HG03280 (cell line): ENCODE results near the gene CREBRF.
"Not testable (repeated sequence)": the region's sequence is repeated elsewhere in the genome, so short reads cannot be mapped to it uniquely, and the experiment has no call there.

Experiments used
- ATAC-seq: cut with Tn5 transposase; IDR thresholded peaks from one replicate; pipeline ENCODE4 v1.9.1; 2021; ENCODE audit warnings: mild to moderate bottlenecking, moderate library complexity; ENCODE audit not compliant: unreplicated experiment

The CREBRF gene, protein sequence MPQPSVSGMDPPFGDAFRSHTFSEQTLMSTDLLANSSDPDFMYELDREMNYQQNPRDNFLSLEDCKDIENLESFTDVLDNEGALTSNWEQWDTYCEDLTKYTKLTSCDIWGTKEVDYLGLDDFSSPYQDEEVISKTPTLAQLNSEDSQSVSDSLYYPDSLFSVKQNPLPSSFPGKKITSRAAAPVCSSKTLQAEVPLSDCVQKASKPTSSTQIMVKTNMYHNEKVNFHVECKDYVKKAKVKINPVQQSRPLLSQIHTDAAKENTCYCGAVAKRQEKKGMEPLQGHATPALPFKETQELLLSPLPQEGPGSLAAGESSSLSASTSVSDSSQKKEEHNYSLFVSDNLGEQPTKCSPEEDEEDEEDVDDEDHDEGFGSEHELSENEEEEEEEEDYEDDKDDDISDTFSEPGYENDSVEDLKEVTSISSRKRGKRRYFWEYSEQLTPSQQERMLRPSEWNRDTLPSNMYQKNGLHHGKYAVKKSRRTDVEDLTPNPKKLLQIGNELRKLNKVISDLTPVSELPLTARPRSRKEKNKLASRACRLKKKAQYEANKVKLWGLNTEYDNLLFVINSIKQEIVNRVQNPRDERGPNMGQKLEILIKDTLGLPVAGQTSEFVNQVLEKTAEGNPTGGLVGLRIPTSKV

DNA sequence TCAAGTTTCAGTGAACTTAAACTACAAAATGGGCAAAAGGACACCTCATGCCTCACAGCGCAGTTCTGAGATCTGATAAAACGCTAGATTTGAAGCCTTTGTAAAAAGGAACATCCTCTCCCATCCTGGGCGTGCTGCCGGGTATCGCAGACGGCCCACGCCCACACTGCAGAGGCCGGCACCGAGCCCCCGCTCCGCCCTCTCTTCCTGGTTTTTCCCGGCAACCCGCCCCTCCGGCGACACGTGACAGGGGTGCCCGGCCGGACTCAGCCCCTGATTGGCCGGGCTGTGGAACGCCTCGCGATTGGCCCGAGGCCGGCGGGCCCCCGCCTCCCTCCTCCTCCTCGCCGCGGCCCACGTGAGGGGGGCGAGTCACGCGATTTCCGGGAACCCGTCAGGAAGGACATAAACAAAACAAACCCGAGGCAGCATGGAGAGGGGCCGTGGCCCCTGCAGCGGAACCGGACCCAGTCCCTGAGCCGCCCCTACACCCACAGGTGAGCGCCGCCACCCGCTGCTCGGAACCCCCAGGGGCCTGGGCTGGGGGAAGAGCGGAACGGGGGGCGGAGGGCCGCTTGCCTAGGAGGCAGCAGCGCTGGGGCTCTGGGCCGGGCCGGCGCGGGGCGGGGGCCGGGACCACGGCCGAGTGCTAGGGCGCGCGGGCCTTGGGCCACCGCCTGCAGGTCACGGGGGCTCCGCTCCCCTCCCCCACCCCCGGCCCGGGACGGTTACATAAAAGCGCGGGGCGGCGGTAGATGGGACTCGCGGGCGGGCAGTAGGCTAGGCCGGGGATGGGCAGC, at the start of gene CREBRF:
Gene CREBRF (plus strand): TSS at position 370 of the 800 bp plus-strand sequence. CDS start 24,424 bp downstream, outside the sequence.
- peak; percentile 74 for ATAC-seq

DNA sequence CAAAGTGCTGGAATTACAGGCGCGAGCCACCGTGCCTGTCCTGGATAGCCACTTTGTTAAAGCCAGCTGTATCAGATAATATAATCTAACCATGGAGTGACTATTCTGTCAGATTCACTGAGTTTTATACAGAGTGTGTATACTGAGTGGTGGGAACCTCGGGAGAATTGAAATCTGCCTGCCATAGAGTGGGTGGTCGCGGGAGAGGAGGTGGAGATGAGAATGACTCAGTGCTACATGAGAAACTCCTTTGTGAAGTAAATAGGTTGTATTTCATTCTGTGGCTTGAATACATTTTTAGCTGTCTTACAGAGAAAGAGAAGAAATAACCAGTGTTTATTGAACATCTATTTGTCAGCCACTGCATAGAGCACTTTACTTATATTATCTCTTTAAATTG, 46.1 kb upstream of the CREBRF start:
- no peak for ATAC-seq

DNA sequence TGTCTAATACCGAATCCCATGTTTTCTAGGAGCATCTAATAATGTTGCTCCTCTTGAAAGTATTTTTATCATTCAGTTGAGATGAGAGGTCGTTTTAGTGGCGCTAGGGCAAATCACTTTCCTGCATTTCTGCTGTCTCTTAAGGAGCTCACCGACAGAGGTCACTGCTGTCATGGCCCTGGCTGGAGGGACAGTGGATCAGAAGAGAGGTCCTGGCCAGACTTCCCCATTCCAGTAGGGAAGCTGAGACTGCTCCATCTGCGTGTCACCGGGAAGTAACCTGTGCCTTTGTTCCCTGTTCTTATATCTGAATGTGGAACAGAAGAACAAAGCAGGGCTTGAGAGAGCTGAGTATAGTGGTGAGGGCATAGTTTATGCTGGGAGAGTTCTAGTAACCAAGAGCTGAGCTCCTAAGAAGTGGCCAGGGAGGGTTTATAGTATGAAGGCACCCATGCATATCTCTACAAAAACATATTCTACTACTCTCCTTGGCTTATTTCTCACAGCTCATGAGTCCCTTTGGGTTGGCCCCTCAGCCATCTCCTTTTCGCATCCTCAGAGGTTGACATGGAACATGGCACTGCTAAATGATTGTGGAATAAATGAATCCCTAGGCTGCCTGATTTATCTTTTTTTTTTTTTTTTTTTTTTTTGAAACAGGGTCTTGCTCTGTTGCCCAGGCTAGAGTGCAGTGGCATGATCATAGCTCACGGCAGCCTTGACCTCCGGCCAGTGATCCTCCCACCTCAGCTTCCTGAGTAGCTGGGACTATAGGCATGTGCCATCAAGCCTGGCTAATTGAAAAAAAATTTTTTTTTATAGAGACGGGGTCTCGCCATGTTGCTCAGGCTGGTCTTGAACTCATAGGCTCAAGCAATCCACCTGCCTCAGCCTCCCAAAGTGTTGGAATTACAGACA, 45.3 kb upstream of the CREBRF start:
- ATAC-seq: no peak

DNA sequence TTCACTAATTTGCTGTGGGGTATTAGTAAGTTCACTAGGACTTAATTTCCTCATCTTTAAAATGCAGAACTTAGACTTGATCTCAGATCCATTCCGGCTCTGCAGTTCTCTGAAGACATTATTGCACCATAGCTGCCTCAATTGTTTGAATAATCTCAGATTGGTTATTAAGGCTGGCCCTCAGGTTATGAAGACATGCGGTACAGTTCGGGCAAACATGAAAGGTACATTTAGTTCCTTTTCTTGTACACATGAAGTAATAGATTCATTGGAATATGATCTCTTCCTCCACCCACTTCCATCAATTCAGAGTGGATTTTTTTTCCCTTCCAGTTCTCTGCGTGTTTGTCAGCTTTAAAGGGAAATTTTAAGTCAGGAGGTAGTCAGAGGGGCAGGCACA, 44.6 kb upstream of the CREBRF start:
- ATAC-seq: no peak

DNA sequence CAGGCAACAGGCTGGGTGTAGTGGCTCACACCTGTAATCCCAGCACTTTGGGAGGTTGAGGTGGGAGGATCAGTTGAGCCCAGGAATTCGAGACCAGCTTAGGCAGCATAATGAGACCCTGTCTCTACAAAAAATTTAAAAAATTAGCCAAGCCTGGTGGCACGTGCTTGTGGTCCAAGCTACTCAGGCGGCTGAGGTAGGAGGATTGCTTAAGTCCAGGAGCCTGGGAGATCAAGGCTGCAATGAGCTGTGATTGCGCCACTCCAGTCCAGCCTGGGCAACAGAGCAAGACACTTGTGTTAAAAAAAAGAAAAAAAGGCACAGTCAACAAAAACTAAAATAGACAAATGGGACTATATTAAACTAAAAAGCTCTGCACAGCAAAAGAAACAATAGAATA, 43.3 kb upstream of the CREBRF start:
- no peak for ATAC-seq

DNA sequence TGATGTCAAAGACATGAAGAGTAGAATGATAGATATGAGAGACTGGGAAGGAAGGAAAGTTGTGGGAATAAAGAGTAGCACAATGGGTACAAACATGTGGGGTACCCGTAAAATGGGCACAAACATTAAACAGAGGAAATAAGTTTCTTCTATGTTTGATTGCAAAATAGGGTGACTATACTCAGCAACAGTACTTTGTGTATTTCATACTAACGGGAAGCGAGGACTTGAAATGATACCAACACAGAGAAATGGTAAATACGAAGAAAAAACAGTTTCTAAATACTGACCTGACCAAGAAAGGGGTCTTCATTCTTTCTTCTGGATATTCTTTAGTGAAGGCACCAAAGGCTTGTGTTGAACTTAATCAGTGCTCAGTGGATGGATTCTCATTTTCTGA, 41.5 kb upstream of the CREBRF start:
- ATAC-seq: no peak

DNA sequence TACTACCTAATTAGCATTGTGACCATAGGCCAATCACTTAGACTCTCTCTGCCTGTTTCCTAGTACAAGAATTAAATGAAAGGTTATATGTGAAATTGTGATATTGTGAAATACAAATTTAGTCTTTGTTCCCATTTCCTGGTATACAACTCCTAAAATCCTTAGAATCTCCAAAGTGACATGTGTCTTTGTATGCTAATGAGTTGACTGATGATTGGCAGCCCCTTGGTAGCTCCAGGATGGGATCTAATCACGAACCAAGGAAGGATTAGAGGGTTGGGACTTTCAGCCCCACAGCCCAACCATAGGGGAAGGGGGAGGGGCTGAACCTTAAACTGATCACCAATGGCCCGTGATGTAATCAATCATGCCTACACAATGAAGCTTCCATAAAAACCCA, 41.0 kb upstream of the CREBRF start:
- no peak for ATAC-seq

DNA sequence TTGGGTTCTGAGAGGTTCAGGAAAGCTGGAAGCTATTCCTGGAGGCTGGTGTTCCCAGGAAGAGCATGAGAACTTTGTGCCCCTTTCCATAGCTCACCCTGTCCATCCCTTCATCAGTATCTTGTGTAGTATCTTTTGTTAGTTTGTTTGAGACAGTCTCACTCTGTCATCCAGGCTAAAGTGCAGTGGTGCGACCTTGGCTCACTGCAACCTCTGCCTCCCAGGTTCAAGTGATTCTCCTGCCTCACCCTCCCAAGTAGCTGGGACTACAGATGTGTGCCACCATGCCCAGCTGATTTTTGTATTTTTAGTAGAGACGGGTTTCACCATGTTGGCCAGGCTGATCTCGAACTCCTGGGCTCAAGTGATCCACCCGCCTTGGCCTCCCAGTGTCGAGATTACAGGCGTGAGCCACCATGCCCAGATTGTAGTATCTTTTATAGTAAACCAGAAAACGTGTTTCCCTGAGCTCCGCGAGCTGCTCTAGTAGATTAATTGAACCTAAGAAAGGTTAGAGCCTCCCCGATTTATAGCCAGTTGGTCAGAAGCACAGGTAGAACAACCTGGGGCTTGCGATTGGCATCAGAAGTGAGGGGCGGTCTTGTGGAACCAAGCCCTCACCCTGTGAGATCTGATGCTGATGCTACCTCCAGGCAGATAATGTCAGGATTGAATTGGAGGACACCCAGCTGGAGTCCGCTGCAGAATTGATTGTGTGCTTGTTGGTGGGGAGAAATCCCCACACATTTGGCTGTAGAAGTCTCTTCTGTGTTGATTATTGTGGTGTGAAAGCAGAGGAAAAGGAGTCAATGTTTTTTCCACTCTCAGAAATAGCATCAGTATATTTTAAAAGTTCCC, 40.3 kb upstream of the CREBRF start:
- no peak for ATAC-seq

DNA sequence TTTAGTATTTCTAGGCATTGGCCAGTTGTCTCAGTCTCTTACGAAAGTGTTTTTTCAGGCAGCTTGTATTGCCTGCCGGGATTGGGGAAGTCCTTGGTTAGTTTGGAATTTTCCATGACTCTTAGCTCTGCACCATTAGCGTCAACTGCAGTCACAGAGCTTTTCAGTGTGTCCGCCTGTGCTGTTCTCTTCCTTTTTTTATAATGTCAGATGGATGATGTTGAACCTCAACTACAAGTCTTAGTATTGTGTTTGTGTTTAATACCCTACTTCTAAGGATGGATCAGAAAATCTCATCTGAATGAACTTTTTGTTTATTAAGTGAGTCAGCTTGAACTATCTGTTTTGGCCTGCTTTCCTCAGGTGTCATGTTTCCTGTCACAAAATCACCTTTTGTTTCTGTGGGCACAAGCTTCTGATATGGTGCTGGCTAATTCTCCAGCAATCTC, 39.5 kb upstream of the CREBRF start:
- ATAC-seq: no peak

DNA sequence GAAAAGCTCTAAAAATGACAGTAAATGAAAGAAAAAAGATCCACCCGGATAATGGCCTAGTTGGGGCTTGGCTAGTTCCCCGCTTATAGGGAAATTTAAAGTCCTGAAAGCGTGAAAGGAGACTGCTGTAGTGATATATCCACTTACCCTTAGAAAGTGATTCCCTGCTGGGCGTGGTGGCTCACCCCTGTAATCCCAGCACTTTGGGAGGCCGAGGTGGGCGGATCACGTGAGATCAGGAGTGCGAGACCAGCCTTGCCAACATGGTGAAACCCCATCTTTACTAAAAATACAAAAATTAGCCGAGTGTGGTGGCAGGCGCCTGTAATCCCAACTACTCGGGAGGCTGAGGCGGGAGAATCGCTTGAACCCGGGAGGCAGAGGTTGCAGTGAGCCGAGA, 39.1 kb upstream of the CREBRF start:
- ATAC-seq: not testable (repeated sequence)

DNA sequence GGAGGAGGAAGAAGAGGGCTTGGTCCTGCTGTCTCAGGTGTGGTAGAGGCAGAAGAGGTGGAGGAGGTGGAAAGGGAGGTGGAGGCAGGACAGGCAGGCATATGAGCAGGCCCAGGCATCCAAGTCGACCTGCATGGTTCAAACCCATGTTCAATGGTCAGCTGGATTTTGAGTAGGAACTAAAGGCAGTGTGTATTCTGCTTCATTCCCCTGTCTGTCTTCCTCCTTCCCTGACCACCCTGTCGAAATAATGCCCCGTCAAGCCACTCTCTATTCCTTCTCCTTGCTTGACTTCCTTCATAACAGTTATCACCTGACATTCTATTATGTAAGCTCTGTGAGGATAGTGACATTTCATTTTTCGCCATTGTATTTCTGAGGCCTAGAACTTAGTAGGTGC, 37.8 kb upstream of the CREBRF start:
- ATAC-seq: no peak

DNA sequence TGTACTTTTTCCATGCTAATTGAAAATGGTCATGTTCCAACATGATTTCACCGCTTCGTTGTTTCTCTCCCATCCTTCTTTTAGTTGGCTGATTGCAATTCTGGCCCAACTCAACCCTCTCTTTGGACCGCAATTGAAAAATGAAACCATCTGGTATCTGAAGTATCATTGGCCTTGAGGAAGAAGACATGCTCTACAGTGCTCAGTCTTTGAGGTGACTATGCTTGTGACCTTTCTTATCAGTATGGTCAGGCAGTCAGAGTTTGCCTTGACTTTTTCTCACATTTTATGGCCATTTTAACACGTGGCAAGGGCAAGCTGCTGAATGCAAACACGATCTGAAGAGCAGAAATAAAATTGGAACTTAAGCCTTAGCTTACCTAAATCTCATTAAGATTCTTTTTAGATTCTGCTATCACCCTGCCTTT, 36.0 kb upstream of the CREBRF start:
- no peak for ATAC-seq

DNA sequence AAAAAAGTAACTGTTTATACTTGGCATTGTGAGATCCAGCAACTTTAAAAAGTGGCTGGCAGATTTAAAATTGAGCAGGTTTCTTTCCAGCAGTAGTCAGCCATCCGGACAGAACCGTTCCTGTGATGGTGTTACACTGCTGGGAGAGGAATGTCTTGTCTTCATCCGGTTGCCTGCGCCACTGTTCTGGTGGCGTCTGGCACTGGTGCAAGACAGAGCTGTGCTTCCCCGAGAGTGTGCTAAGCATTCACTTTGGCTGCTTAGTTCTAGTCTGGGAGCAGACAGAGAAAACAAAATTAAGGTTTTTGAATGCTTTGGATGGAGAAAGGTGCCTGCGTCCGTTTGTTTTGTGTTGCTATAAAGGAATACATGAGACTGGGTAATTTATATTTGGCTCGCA, 35.5 kb upstream of the CREBRF start:
- no peak for ATAC-seq

DNA sequence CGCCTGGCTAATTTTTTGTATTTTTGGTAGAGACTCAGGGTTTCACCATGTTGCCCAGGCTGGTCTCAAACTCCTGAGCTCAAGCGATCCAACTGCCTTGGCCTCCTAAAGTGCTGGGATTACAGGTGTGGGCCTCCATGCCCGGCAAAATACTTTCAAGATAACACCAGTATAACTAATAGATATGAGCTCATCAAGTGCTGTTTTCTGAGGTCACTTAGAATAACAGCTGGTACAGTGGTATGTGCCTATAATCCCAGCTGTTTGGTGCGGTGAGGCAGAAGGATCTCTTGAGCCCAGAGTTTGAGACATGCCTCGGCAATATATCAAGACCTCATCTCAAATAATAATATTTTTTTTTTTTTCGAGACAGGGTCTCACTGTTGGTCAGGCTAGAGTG, 30.5 kb upstream of the CREBRF start:
- no peak for ATAC-seq

DNA sequence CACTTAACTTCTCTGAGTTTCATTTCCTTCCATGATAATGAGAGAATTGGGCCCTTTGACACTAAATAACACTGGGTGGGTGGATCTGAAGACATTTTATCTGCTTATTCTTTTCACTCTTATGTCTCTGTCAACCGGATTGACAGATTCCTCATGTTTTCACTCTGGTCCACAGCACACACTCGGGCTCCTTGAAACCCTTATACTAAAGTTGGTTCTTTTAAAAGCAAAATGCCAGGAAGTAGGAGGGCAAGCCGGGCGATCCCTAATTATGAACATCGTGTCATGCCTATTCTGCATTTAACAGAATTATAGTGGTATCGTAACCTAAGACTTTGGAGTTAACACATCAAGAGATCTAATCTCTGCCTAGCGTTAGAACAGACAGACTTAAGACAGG, 28.2 kb upstream of the CREBRF start:
- no peak for ATAC-seq

DNA sequence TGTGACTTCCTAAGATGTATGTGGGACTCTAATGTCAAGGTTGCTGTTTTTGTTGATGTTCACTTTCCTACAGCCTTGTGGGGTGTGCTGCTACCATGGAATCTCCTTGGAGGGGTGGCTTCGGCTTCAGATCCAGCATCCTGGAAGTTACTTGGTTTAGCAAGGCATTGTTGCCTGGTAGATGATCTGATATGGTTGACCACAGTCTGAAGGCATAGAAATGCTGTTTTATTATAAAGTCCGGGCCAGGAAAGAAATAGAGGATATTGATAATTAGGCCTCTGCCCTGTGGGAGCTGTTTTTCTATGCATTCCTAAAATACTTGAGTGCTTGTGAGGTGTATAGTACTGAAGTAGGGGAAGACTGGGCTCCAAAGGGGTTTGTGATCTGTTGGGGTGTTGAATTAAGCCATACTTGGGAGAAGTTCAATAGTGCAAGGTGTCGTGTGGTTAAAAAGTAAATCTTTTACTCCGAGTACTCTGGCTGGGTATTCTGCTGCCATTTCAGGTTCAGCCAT, 27.3 kb upstream of the CREBRF start:
- ATAC-seq: no peak

DNA sequence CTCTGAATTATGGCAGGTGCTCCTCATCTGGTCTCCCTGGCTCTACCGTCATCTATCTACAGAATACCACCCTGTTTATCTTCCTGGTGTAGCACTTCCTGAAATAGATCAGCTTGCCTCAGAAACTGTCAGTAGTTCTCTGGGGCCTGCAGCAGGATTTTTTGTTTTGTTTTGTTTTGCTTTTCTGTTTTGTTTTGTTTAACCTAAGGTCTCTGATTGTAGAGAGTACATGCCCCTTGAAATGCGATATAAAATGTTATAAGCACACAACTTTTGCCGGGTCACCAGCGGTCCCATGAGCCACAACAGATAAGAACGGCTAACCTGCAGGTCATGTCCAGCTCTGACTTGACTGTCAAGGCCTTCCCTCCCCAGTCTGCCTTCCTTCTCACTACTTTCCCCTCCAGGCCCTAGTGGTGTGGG, 26.6 kb upstream of the CREBRF start:
- no peak for ATAC-seq

DNA sequence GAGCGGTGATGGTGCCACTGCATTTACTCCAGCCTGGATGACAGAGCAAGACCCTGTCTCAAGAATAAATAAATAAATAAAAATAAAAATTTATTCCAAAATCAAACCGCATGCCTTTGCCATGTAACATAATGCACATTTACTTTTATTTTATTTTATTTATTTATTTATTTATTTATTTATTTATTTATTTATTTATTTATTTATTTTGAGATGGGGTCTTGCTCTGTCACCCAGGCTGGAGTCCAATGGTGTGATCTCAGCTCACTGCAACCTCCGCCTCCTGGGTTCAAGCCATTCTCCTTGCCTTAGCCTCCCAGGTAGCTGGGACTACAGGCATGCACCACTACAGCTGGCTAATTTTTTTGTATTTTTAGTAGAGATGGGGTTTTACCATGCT, 24.1 kb upstream of the CREBRF start:
- not testable (repeated sequence) for ATAC-seq

DNA sequence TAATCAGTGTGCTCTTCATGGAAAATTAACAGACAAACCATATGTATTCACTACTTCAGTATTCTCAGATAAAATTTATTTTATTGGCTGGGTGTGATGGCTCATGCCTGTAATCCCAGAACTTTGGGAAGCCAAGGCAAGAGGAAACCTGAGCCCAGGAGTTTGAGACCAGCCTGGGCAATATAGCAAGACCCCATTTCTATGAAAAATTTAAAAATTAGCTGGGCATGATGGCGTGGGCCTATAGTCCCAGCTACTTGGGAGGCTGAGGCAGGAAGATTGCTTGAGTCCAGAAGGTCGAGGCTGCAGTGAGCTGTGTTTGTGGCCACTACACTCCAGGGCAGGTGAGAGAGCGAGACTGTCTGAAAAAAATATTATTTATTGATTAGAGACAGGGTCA, 23.4 kb upstream of the CREBRF start:
- no peak for ATAC-seq
